Nephron progenitor cell (in vitro differentiated cells): ENCODE measurements around the gene CYB561D2.

ENCODE experiments used
- DNase-seq: peaks from one replicate; pipeline ENCODE4 v3.0.0; 2021
- H3K27ac Mint-ChIP-seq: 2 replicates; pipeline ENCODE4 v1.8.0; 2021; ENCODE audit warnings: mild to moderate bottlenecking, moderate library complexity, mixed read lengths
- H3K27me3 Mint-ChIP-seq: 2 replicates; pipeline ENCODE4 v1.8.0; 2021; ENCODE audit warnings: mild to moderate bottlenecking, low read depth, mixed read lengths; ENCODE audit not compliant: poor library complexity
- H3K36me3 Mint-ChIP-seq: 2 replicates; pipeline ENCODE4 v1.8.0; 2021; ENCODE audit warnings: low read depth, mixed read lengths
- H3K4me1 Mint-ChIP-seq: 2 replicates; pipeline ENCODE4 v1.8.0; 2021; ENCODE audit warnings: mixed read lengths
- H3K4me3 Mint-ChIP-seq: 2 replicates; pipeline ENCODE4 v1.8.0; 2021; ENCODE audit warnings: mild to moderate bottlenecking, moderate library complexity, mixed read lengths
- H3K9me3 Mint-ChIP-seq: 2 replicates; pipeline ENCODE4 v1.8.0; 2021; ENCODE audit warnings: mild to moderate bottlenecking, moderate library complexity, mixed read lengths
- CTCF ChIP-seq: fragments of 200-600 bp; sonication (generic); IDR thresholded peaks from 2 replicates; pipeline ENCODE4 v1.5.0; 2021; ENCODE audit warnings: antibody characterized with exemption

CYB561D2 gene

GRCh38 chr3:50314342-50314741 is 36.3 kb upstream of the CYB561D2 start:
- H3K4me1 Mint-ChIP-seq, result peaks cover 38% of the 10 kb centered on the region
- H3K27ac Mint-ChIP-seq, result peak overlapping the region; percentile 62
- peaks cover 58% of the 10 kb centered on the region for H3K36me3 Mint-ChIP-seq
- peaks cover 28% of the 10 kb centered on the region for H3K9me3 Mint-ChIP-seq
- no peak overlapping the region for H3K4me3 Mint-ChIP-seq
- H3K27me3 Mint-ChIP-seq, result no peaks in the 10 kb centered on the region
- no peak for DNase-seq
- TF ChIP-seq CTCF, result no peak

- H3K27ac Mint-ChIP-seq, result peak overlapping the region; percentile 74
- H3K36me3 Mint-ChIP-seq, result peaks cover 57% of the 10 kb centered on the region
- TF ChIP-seq CTCF, result no peak
- no peak for DNase-seq
- no peak overlapping the region for H3K4me3 Mint-ChIP-seq
- peaks cover 43% of the 10 kb centered on the region for H3K4me1 Mint-ChIP-seq
- H3K9me3 Mint-ChIP-seq, result peaks cover 23% of the 10 kb centered on the region
- no peaks in the 10 kb centered on the region for H3K27me3 Mint-ChIP-seq
These were observed 35.8 kb upstream of the CYB561D2 start for GRCh38 chr3:50314816-50315215.

- no peak for DNase-seq
These were observed 33.9 kb upstream of the CYB561D2 start for GRCh38 chr3:50316657-50317242.

GRCh38 chr3:50317300-50317699 is 33.4 kb upstream of the CYB561D2 start:
- Mint-ChIP-seq H3K27me3 (peaks cover 3% of the 10 kb centered on the region), H3K4me1 (peaks cover 52% of the 10 kb centered on the region), H3K36me3 (peaks cover 50% of the 10 kb centered on the region), H3K27ac (peak overlapping the region; percentile 66), H3K9me3 (peaks cover 15% of the 10 kb centered on the region), H3K4me3 (no peak overlapping the region)
- no peak for TF ChIP-seq CTCF
- no peak for DNase-seq

More at GRCh38 chr3:50316657-50317242, 33.9 kb upstream of the CYB561D2 start:
- peaks cover 50% of the 10 kb centered on the region for H3K36me3 Mint-ChIP-seq
- H3K4me1 Mint-ChIP-seq, result peaks cover 52% of the 10 kb centered on the region
- no peak overlapping the region for H3K4me3 Mint-ChIP-seq
- no peak for TF ChIP-seq CTCF
- H3K27ac Mint-ChIP-seq, result peak overlapping the region; percentile 94
- H3K9me3 Mint-ChIP-seq, result peaks cover 15% of the 10 kb centered on the region
- peaks cover 3% of the 10 kb centered on the region for H3K27me3 Mint-ChIP-seq

GRCh38 chr3:50318163-50318562 is 32.5 kb upstream of the CYB561D2 start:
- H3K9me3 Mint-ChIP-seq, result peaks cover 12% of the 10 kb centered on the region
- peaks cover 58% of the 10 kb centered on the region for H3K4me1 Mint-ChIP-seq
- H3K4me3 Mint-ChIP-seq, result peak overlapping the region; percentile 95
- no peak for DNase-seq
- TF ChIP-seq CTCF, result no peak
- no peak overlapping the region for H3K27ac Mint-ChIP-seq
- peaks cover 47% of the 10 kb centered on the region for H3K36me3 Mint-ChIP-seq
- H3K27me3 Mint-ChIP-seq, result peaks cover 4% of the 10 kb centered on the region

- Mint-ChIP-seq H3K4me3 (peak overlapping the region; percentile 95), H3K27me3 (peaks cover 9% of the 10 kb centered on the region), H3K27ac (no peak overlapping the region), H3K36me3 (peaks cover 42% of the 10 kb centered on the region), H3K9me3 (peaks cover 7% of the 10 kb centered on the region), H3K4me1 (peaks cover 61% of the 10 kb centered on the region)
- no peak for TF ChIP-seq CTCF
- DNase-seq, result no peak
These were observed 32.0 kb upstream of the CYB561D2 start for GRCh38 chr3:50318615-50319014.
